HepG2 (cell line): ENCODE results near the gene C5orf58. TPM values are rescaled to one million over a fixed set of nuclear protein-coding genes. Genes with fewer than 3 reads are reported as not detected.
A peak's percentile ranks its signal among the peaks of the same experiment; 100 is the strongest.

ENCODE experiments used
- ATAC-seq: fragments of 200-7000 bp; cut with Tn5 transposase; 3 replicates; pipeline ENCODE4 v1.9.1; 2020; ENCODE audit warnings: mild to moderate bottlenecking, moderate library complexity
- BruUV-seq: library from RNA; stranded (reverse); fragments of 400-500 nt; replicated peaks from 2 replicates; lab custom pipeline; 2021; lab: Mats Ljungman, UMichigan
- CTCF ChIA-PET: fragments of 300-600 bp; formaldehyde crosslinking; extraction: SDS; loops from one replicate; lab custom pipeline; 2021; ENCODE audit warnings: low total read pairs, inconsistent platforms, low intra/inter-chr PET ratio; lab: Yijun Ruan, JAX
- POLR2A ChIA-PET: fragments of 350-600 bp; sonication (Branson Sonifier 250); formaldehyde crosslinking; loops from one replicate; lab custom pipeline; 2020; ENCODE audit warnings: antibody characterized with exemption, inconsistent platforms; lab: Yijun Ruan, JAX
- DNase-seq: peaks from one replicate; pipeline ENCODE4 v3.0.0-alpha.2; 2015; ENCODE audit warnings: low spot score
- FAIRE-seq: peaks from 3 replicates; lab custom pipeline; 2011; peaks lifted over from hg19 to GRCh38; lab: Jason Lieb, UNC
- H2AFZ ChIP-seq: one replicate; pipeline ENCODE4 v1.6.1; 2011; ENCODE audit warnings: low read length, inconsistent platforms
- H3K27ac ChIP-seq: fragments of 300-600 bp; 3 replicates; pipeline ENCODE4 v1.8.0; 2011; ENCODE audit warnings: mixed run types, mild to moderate bottlenecking, mixed read lengths, low read length, inconsistent platforms; ENCODE audit not compliant: insufficient read depth; ENCODE audit errors: extremely low read length
- H3K27me3 ChIP-seq, 2 experiments: fragments of 200-600 bp in 1 of 2; 2 replicates in 1 of 2; 3 replicates in 1 of 2; pipeline versions ENCODE4 v1.6.0 to v1.8.0; 2011; ENCODE audit warnings: low read length in 2 of 2, mild to moderate bottlenecking in 2 of 2, moderate library complexity in 2 of 2, inconsistent platforms in 1 of 2; ENCODE audit not compliant: insufficient read depth in 2 of 2, control insufficient read depth in 1 of 2
- H3K36me3 ChIP-seq, 2 experiments: fragments of 200-600 bp in 1 of 2; replicated peaks in 1 of 2; 2 replicates in 1 of 2; 3 replicates in 1 of 2; pipeline versions ENCODE4 v1.5.1 to v1.8.0; 2011; ENCODE audit warnings: low read length in 2 of 2, inconsistent platforms in 1 of 2; ENCODE audit not compliant: insufficient read depth in 2 of 2, control insufficient read depth in 1 of 2
- H3K4me1 ChIP-seq: 2 replicates; pipeline ENCODE4 v1.5.1; 2012; ENCODE audit warnings: low read length, inconsistent platforms; ENCODE audit not compliant: insufficient read depth
- H3K4me2 ChIP-seq: 2 replicates; pipeline ENCODE4 v1.6.0; 2011; ENCODE audit warnings: low read depth, low read length, inconsistent platforms
- H3K4me3 ChIP-seq, 3 experiments: fragments of 200-600 bp in 1 of 3; sonication (generic), shearing (Covaris generic) in 1 of 3; replicated peaks in 1 of 3; 2 replicates each; pipeline ENCODE4 v1.5.1; 2011 to 2016; ENCODE audit warnings: low read length in 3 of 3, inconsistent platforms in 2 of 3, low read depth in 2 of 3, mild to moderate bottlenecking in 2 of 3, control low read depth in 1 of 3, mixed read lengths in 1 of 3; ENCODE audit not compliant: insufficient read depth in 1 of 3
- H3K79me2 ChIP-seq: one replicate; pipeline ENCODE4 v1.6.1; 2011; ENCODE audit warnings: low read length, inconsistent platforms; ENCODE audit not compliant: insufficient read depth
- H3K9ac ChIP-seq: 2 replicates; pipeline ENCODE4 v1.6.0; 2011; ENCODE audit warnings: mild to moderate bottlenecking, low read depth, low read length, inconsistent platforms; ENCODE audit not compliant: insufficient read depth
- H3K9me3 ChIP-seq: 2 replicates; pipeline ENCODE4 v1.5.1; 2012; ENCODE audit warnings: mild to moderate bottlenecking, low read length
- H4K20me1 ChIP-seq: 2 replicates; pipeline ENCODE4 v1.6.0; 2011; ENCODE audit warnings: inconsistent platforms, mild to moderate bottlenecking, low read length, moderate library complexity; ENCODE audit not compliant: insufficient read depth
- FOXA3 ChIP-seq: IDR thresholded peaks from 2 replicates; pipeline ENCODE4 v1.6.1; 2016; ENCODE audit warnings: missing genetic modification reagents, missing compliant biosample characterization
- GATAD2A ChIP-seq: IDR thresholded peaks from 2 replicates; pipeline ENCODE4 v1.6.1; 2016
- IKZF4 ChIP-seq: sonication (generic); formaldehyde crosslinking; IDR thresholded peaks from 2 replicates; pipeline ENCODE4 v1.5.1; 2020; ENCODE audit warnings: borderline replicate concordance, mild to moderate bottlenecking, low read depth, missing genetic modification reagents; ENCODE audit errors: not compliant biosample characterization
- KAT2B ChIP-seq: fragments of 150-350 bp; IDR thresholded peaks from 2 replicates; pipeline ENCODE4 v1.6.1; 2014; ENCODE audit warnings: low read depth, low read length, borderline replicate concordance
- LRRFIP1 ChIP-seq: sonication (generic); formaldehyde crosslinking; conservative IDR thresholded peaks from 2 replicates; pipeline ENCODE4 v1.4.0; 2020; ENCODE audit warnings: missing genetic modification reagents
- MATR3 ChIP-seq: sonication (generic); formaldehyde crosslinking; IDR thresholded peaks from 2 replicates; pipeline ENCODE4 v1.4.0; 2020; ENCODE audit warnings: missing genetic modification reagents
- NCOA5 ChIP-seq: sonication (generic); formaldehyde crosslinking; IDR thresholded peaks from 2 replicates; pipeline ENCODE4 v1.4.0; 2020; ENCODE audit warnings: missing genetic modification reagents
- ONECUT2 ChIP-seq: sonication (generic); formaldehyde crosslinking; IDR thresholded peaks from 2 replicates; pipeline ENCODE4 v1.4.0; 2020; ENCODE audit warnings: missing genetic modification reagents
- ZNF260 ChIP-seq: sonication (generic); formaldehyde crosslinking; IDR thresholded peaks from 2 replicates; pipeline ENCODE4 v1.4.0; 2020; ENCODE audit warnings: missing genetic modification reagents, low read depth, mild to moderate bottlenecking, borderline replicate concordance
- ZNF530 ChIP-seq: sonication (generic); formaldehyde crosslinking; IDR thresholded peaks from 2 replicates; pipeline ENCODE4 v1.5.0; 2020; ENCODE audit warnings: low read depth, mild to moderate bottlenecking, missing genetic modification reagents
- ZNF570 ChIP-seq: sonication (generic); formaldehyde crosslinking; IDR thresholded peaks from 2 replicates; pipeline ENCODE4 v1.4.0; 2020; ENCODE audit warnings: mild to moderate bottlenecking, missing genetic modification reagents, borderline replicate concordance
- ZNF629 ChIP-seq: sonication (generic); formaldehyde crosslinking; conservative IDR thresholded peaks from 2 replicates; pipeline ENCODE4 v1.5.0; 2020; ENCODE audit warnings: missing genetic modification reagents
- WGBS: methylation state at CpG from one replicate; pipeline ENCODE4 v1.1.6; 2017; ENCODE audit warnings: low lambda C conversion rate; 5-methylcytosine and 5-hydroxymethylcytosine counted together
- in situ Hi-C: cut with HindIII; loops from 2 replicates; pipeline ENCODE4 v1.10.0; 2017; ENCODE audit warnings: low pct_unique_long_range_greater_than_20kb; ENCODE audit not compliant: extremely low pct_ligation_motif_present
- intact Hi-C: fragments of 100-400 bp; cut with micrococcal nuclease; formaldehyde crosslinking; loops from one replicate; pipeline ENCODE4 v1.10.0; 2022; ENCODE audit not compliant: unreplicated experiment
- polyA plus RNA-seq, 8 experiments: library from polyadenylated mRNA; depleted of rRNA in 3 of 8; stranded (reverse) in 7 of 8; unstranded in 1 of 8; fragments of >200 nt; fragmentation: Illumina TruSeq in 4 of 8; extraction: Trizol in 4 of 8; gene quantifications; 2 replicates each; pipeline versions ENCODE4 v1.2.1 to v1.2.3, GENCODE V29; 2011 to 2016; ENCODE audit warnings: low read depth in 4 of 8, missing spikeins in 1 of 8, mixed read lengths in 1 of 8; ENCODE audit not compliant: insufficient read depth in 1 of 8
- total RNA-seq, 5 experiments: library from RNA; depleted of rRNA; stranded (reverse); fragments of >200 nt; fragmentation: Illumina TruSeq; extraction: Trizol; gene quantifications; 2 replicates each; pipeline ENCODE4 v1.2.3, GENCODE V29; 2016; ENCODE audit warnings: low read depth in 1 of 5
- TF ChIP-seq, protein P1 (sequence below): sonication (generic); formaldehyde crosslinking; conservative IDR thresholded peaks from 2 replicates; pipeline ENCODE4 v1.4.0; 2020; ENCODE audit warnings: mild to moderate bottlenecking, missing genetic modification reagents, moderate library complexity

The C5orf58 gene
- total and polyA plus RNA-seq, 2 of the 13 experiments (the other 11 are each of a cell fraction or from before 2014, with no cell fraction given) = not detected

DNA sequence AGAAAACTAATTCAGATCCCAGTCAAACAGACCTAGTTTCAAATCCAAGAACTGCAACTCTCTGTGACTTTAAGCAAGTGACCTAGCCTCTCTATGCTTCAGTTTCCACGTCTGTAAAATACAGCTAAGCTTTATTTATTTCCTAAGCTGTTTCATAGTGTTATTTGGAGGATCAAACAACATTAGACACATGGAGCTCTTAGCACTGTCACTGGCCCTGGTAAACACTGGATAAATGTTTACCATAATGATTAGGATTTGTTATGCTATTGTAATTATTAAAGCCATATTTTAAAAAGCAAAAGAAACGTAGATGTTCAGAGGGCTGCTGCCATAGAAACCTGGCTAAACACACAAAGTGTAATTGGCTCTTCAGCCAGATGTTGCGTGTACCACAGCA, 26.6 kb upstream of the C5orf58 start:
- no peak for TF ChIP-seq ZNF530 (CRISPR knock-in tag)
- Histone ChIP-seq H4K20me1 (no peaks in the 10 kb centered on the region), H3K27ac (no peak overlapping the region), H3K4me1 (no peaks in the 10 kb centered on the region), H3K79me2 (no peaks in the 10 kb centered on the region), H3K9ac (no peak overlapping the region), H3K27me3 (peaks cover 0 to 9% of the 10 kb centered on the region in 2 experiments; a peak in 1 of 5 replicates), H3K9me3 (no peaks in the 10 kb centered on the region), H3K36me3 (no peaks in the 10 kb centered on the region), H3K4me2 (no peak overlapping the region), H3K4me3 (no peak overlapping the region), H2AFZ (no peak overlapping the region)
- POLR2A ChIA-PET = no interaction called here
- no TSS peak for BruUV-seq
- CTCF ChIA-PET = no interaction called here
- DNase-seq (no peak), ATAC-seq (no peak), FAIRE-seq (no peak)
- in situ Hi-C loops = no loop called here
- 2% methylated on average over 3 of the region's 3 CpGs for whole genome bisulfite sequencing
- intact Hi-C loops = no loop called here

DNA sequence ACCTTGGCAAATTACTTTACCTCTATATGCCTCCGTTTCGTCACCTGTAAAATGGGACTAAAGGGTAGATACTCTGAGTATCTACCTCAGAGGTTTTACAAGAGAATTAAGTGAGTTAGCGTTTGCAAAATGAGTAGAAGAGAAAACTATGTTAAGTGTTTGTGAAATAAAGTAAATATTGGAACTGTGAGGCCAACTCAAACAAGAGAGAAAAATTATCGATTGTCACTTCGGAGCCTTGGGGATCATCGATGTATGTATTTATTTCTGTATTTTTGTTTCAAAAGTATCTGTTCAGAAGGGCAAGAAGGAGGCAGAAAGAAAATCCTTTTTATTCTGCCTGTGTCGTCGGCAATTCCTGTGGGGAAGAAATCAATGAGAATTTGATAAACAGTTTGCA, 25.8 kb upstream of the C5orf58 start:
- Histone ChIP-seq H3K27me3 (peaks cover 0 to 9% of the 10 kb centered on the region in 2 experiments; a peak in 1 of 5 replicates), H3K79me2 (no peaks in the 10 kb centered on the region), H3K4me1 (no peaks in the 10 kb centered on the region), H3K36me3 (no peaks in the 10 kb centered on the region), H3K4me2 (no peak overlapping the region), H3K27ac (no peak overlapping the region), H4K20me1 (no peaks in the 10 kb centered on the region), H3K9ac (no peak overlapping the region), H3K4me3 (no peak overlapping the region), H3K9me3 (no peaks in the 10 kb centered on the region), H2AFZ (no peak overlapping the region)
- TF ChIP-seq IKZF4 (CRISPR knock-in tag) (no peak), ZNF629 (CRISPR knock-in tag) (peak; percentile 57; the same call in 1 of the 2 replicates), ZNF570 (CRISPR knock-in tag) (no peak), NCOA5 (no peak), GATAD2A (CRISPR knock-in tag) (0 out of 2 replicates have a peak, but pooled peaks have one; percentile 26), KAT2B (peak; percentile 55; the same call in 1 of the 2 replicates), ZNF260 (CRISPR knock-in tag) (no peak), ONECUT2 (CRISPR knock-in tag) (peak; percentile 50; the same call in 1 of the 2 replicates), LRRFIP1 (CRISPR knock-in tag) (no peak), FOXA3 (CRISPR knock-in tag) (peak; percentile 61; the same call in 1 of the 2 replicates), MATR3 (CRISPR knock-in tag) (no peak)
- TF ChIP-seq, protein P1, sequence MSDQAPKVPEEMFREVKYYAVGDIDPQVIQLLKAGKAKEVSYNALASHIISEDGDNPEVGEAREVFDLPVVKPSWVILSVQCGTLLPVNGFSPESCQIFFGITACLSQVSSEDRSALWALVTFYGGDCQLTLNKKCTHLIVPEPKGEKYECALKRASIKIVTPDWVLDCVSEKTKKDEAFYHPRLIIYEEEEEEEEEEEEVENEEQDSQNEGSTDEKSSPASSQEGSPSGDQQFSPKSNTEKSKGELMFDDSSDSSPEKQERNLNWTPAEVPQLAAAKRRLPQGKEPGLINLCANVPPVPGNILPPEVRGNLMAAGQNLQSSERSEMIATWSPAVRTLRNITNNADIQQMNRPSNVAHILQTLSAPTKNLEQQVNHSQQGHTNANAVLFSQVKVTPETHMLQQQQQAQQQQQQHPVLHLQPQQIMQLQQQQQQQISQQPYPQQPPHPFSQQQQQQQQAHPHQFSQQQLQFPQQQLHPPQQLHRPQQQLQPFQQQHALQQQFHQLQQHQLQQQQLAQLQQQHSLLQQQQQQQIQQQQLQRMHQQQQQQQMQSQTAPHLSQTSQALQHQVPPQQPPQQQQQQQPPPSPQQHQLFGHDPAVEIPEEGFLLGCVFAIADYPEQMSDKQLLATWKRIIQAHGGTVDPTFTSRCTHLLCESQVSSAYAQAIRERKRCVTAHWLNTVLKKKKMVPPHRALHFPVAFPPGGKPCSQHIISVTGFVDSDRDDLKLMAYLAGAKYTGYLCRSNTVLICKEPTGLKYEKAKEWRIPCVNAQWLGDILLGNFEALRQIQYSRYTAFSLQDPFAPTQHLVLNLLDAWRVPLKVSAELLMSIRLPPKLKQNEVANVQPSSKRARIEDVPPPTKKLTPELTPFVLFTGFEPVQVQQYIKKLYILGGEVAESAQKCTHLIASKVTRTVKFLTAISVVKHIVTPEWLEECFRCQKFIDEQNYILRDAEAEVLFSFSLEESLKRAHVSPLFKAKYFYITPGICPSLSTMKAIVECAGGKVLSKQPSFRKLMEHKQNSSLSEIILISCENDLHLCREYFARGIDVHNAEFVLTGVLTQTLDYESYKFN (CRISPR knock-in tag) = peak; percentile 25; the same call in 1 of the 2 replicates
- BruUV-seq = no TSS peak
- ChIA-PET CTCF (no interaction called here), POLR2A (no interaction called here)
- WGBS = 5% methylated on average over 8 of the region's 8 CpGs
- ATAC-seq (no peak), FAIRE-seq (no peak), DNase-seq (no peak)
- in situ Hi-C loops (no loop called here), intact Hi-C loops (no loop called here)
